Measurements from ENCODE around the gene BACH1.

The BACH1 gene

DNA sequence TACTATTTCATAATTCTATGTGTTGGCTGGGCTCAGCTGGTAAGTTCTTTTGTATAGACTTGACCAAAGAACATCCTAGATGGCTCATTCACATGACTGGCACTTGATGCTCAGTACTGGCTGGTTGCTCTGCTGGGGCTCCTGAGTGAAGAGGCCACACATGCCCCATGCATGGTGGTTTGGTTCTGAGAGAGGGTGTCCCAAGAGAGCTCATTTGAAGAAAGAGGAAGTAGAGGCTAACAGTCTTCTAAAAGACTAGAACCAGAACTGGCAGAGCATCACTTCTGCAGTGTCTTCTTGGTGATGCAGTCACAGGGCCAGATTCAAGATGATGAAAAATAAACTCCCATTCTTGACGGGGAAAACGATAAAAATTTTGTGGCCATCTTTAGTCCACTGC is 5.2 kb upstream of the BACH1 start:
- DNase-seq (ENCODE audit: low read depth) = no peak

DNA sequence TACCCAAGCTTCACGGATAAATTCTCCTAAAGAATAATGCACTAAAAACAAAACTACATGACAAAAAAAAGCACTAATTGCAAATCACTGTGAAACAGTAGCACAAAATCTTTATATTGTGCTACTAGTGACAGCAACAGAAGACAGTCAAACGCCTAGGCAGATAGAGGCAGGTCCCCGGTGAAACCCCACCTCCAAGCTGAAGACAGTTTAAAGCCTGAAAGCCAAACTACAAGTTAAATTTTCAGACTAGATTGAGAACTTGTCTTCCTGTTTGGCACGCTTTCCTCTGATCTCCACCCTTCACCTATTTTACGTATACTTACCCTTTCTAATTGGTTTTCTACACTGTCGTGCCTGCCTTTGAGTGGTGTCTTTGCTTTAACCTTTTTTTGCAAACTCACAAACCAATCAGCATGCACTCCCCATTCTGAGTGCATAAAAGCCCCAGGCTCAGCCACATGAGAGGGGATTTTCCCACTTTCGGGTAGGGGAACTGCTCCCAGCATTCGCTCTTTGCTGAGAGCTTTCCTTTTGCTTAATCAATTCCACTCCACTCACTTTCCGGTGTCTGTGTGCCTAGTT is 3.6 kb upstream of the BACH1 start:
- no peak for DNase-seq (ENCODE audit: low read depth)

DNA sequence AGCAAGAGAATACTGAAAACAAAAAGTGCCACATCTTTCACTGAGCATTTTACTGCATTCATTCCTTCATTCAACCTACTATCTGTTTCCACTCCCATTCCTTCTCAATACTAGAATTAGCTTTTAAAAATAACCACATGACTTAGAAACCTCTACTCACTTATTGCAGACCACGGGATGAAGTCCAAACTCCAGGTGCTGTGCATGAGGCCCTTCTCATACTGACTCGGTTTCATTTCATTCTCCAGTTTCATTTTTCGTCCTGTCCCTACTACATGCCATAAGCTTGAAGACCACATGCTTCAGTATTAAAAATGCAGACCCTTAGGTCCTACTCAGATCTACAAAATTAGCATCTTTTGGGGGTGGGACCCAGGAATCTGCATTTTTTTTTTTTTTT is 2.3 kb upstream of the BACH1 start:
- DNase-seq (ENCODE audit: low read depth) = no peak

DNA sequence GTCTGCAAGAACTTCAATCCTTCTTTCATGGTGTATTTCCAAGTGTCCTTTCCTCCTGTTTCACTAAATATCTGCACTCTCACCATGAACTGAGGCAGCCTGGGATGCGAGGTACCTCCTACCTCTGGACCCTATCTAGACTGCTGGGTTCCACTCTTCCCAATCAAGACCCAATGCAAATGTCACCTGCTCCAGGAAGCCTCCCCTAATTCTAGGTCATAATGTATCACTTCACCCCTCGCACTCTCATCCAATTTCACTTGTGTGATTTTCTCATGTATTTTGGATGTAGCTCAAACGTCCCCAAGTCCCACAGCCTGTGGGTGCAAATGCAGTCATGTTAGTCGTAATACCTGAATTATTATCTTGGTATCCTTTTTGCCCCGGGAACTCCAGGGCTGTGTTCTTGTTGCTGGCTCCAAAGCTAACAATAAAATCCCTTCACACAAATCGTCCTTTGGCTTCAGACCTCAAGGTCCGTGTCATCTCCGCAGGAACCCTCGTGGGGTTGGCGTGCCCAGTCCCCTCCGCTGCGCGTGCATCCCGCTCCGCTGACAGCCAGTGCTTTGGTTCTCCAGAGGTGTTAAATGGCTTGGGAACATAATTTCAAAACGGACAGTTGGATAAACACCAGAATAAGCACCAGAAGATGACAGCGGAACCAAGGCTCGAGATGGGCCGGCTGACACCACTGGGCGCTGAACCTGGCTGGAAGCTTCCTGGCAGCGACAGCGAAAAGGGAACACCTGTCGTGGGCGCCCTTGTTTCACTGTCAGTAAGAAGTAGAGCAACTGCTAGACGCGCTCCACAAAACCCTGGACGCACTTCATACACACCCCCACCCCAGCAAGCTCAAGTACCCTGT is 1.0 kb upstream of the BACH1 start:
- DNase-seq (ENCODE audit: low read depth) = no peak

DNA sequence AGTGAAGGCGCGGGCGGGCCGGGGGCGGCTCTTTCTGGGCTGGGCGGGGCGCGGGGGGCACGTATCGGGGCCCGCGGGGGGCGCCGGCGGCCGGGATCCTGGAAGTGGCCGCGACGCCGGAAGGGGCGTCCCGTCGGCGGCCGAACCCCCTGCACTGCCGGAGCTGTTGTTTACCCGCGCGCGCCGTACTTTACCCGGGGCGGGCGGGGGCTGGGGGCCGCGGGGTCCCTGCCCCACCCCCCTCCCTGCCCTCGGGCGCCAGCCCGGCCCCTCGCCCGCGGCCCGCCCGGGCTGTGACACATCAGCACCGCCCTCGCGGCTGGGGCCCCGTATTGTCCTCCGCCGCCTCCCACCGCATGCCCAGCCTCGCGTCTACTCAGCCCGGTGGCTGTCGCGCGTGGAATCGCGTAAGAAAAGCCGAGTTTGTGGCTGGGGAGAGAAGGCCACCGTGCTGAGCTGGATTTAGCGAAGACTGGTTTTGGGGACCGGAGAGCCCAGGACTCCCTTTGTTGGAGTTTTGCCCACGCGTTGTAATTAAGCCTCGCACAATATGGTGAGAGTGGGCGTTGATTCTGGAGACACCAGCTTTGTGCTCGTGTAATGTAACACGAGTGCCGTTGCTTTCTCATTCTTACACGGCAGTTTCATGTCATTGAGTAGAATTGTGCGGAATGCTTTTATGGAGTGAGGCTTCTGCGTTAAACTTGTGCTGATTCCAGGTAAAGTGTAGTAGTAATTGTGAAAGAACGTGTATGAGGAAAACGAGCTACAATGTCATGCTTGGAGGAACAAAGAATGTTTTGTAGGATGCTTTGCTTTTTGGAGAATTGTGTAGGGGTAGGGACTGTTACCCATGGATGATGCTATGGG is 559 bp downstream of the BACH1 start:
- peak; percentile 62 for DNase-seq (ENCODE audit: low read depth)

DNA sequence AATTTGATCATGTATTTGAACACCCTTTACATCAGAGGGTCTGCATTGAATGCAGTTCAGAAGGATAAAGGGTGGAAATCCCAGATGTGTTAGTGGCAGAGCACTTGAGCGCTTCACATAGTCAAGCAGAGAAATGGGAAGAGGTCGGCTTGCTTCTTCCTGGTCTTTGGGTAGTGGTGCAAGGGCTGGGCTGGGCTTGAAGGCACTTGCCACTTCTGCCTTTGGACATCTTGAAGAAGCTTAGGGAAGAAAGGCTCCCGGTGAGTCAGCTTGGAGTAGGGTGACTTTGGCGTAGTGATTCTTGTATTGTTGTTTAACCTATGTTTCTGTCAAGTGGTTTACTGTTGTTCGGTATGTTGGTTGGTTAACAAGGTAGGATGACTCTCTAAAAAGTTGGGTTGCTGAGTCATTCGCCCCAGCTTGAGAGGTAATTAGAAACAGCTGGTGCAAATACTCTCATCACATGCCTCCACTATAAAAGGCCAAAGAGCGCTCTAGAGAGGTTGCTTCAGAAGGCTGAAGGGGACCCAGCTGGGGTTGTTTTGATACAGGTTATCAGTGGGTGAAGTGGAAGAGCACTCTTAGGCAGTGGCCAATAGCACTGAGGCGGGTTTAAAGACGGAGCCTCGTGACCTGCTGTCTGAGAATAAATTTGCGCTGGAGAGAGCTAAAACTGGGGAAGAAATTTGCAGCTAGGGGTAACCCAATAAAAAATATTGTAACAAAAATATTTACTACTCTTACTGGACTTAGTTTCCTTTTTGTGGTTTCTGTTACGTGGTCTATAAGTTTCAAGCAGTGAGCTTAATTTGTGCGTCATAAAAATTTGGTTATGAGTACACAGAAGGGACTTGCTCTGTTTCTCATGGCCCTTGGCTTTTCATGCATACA is 1.4 kb downstream of the BACH1 start:
- peak; percentile 32 for DNase-seq (ENCODE audit: low read depth)

DNA sequence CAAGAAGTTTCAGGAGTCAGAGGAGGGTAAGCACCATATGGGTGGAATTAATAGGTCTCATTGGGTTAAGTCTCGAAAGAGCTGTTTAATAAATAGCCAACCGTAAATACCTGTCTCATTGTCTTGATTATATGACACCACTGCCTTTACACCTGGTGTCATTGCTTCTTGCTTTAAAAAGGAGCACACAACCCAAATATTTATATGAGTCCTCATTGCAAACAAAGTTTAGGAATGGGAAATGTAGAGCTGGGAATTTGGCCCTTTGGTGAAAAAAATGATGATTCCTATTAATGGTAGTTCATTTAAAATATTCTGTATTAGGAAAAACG is 2.1 kb downstream of the BACH1 start:
- DNase-seq (ENCODE audit: low read depth) = no peak

DNA sequence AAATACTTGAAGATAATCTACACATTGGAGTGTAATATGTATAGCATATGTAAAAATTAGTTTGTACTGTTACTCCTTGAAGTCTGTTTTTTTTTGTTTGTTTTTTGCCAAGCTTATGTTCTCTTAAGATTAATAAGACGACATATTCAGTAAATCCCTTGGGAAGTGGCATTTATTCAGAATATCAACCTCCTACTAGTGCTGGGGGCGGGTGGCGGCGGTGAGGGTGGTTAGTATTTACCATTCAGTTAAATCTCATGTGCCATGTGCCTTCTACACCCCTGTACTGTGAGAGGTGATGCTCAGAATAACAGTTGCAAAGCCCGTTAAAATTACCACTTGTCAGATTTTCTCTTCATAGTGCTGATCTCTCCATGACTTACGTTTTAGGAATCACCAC is 3.0 kb downstream of the BACH1 start:
- no peak for DNase-seq (ENCODE audit: low read depth)

DNA sequence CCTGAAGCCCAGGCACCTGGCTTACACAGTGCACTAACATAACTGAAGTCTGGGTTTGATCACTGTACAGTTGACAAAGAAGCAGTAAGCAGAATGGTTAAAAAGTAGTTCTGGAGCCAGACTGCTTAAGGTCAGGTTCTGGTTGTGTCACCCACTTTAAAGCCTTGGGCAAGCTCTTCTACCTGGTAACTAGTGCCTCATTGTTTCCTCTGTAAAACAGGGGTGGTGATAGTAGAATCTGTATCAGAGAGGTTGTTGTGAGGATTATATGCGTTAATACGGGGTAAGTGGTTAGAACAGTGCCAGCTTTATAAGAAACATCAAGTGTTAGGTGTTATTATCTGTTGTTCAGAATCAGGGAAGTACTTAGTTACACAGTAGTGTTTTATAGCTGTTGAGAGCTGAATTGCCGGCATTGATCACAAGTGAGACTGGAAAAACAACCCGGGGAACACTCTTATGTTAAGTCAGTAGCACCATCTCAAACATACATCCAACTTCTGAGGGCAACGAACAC is 3.7 kb downstream of the BACH1 start:
- DNase-seq (ENCODE audit: low read depth) = no peak

DNA sequence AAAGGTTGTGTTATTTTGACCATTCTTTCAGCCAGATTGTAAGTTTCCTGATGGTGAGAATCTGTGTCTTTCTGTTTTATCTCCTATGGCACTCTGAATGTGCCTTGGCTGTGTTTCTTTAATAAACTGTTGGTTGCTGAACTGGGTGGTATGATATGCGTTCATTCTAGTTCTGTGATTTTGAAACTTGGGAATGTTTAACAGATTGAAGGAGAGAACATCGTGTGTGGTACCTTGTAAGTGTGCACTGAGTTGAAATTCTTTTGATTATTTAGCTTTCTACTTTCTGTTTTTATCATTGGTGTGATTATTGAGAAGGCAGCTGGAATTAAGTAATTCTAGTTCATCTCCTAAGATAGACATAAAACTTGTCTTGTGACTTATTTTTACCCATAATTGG is 4.6 kb downstream of the BACH1 start:
- DNase-seq (ENCODE audit: low read depth) = no peak

DNA sequence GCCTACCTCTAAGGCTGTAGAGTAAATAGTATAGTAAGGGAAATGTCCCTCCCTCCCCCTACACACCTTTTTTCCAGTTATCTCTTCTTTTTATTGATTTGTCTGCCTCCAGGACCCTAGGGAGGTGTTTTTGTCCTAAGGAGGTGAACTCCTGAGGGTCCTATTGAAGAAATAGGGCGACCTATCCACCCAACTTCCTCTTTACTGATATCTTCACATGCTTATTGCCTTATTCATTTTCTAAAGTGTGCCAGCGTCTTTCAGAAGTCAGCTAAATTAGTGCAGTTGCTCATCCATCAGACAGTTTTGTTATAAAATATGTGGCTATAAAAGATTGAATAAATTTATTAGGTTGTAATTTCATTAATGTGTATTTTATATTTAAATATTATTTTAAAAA is 5.9 kb downstream of the BACH1 start:
- no peak for DNase-seq (ENCODE audit: low read depth)

DNA sequence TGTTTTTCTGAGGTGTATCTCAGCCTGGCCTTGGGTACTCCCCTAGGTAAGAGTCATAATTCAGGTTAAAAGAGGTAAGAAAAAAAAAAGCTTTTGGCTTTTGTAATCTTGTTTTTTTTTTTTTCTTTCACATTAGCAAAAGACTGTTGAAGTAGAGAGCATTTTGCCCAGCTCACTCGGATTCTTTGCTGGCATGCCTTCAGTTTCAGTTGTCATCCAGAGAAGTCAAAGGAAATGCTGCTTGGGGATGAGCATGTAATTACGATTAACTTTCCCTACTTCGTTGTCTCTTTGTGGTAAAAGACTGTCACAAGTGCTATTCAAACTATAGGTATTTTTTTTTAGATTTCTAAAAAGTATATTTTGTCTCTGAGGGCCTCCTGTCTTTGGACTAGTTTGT is 6.3 kb downstream of the BACH1 start:
- DNase-seq (ENCODE audit: low read depth) = no peak

DNA sequence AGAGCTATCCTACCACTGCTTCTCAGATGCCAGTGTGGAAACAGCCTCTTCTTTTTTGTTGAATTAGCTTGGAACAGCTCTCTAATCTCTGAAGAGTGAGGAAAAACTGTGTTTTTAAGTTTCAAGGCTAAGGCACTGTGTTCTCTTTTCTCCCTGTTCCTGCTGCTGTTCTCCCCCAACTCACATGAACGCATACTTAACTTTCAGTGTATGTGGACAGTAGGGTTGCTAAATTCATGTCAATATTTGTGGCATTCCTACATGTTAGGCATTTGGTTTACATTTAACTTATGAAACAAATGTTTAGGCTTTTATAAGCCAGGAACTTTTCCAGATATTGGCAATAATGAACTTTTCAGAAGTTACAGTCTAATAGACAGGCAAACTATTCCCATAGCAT is 6.8 kb downstream of the BACH1 start:
- DNase-seq (ENCODE audit: low read depth) = no peak

DNA sequence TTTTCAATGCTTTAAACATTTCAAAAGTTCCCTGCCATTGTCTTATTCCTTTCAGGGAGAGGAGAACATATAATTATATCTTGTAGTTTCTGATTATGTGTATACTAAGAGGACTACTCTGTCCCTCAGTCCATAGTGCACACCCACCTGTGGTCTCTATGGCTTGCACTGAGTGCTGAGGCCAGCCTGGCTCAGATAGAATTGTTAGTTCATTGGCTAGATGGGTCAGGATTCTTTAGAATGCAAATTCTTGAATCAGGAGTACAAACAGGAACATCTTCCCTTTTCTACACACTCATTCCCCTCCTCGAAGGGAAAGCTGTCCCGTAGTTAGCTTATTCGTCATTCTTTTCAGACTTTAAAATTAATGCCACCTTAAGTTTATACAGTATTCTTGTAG is 8.2 kb downstream of the BACH1 start:
- no peak for DNase-seq (ENCODE audit: low read depth)

DNA sequence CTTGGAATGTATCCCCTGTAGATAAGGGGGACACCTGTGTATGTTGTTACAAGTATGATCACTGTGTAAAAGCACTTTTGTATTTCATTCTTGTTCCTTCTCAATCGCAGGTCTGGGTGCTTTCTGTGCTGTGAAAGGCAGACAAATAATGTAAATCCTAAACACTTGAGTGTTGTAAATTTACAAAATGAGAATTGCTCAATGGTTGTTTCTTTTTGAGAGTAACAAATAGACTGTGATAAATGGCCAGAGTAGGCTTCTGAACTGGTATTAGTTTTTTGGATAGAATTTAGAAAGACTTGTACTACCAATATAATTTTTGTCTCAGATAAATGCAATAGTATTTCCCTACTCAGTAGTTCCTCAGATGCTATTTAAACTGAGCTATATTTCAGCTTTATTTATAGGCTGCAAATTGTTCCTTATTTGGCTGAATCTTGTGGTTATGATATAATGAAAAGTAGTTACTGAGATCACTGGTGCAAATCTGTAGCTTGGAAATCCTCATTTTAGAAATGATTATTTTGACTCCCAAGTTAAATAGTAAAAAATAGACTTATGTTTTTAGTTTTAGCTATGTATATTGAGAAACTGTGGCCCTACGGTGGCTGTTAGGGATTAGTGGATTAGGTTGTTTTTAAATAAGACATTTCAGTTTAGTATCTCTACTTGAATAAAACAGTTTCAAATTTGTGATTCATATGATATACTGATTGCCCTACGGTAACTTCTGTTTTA is 9.2 kb downstream of the BACH1 start:
- no peak for DNase-seq (ENCODE audit: low read depth)

DNA sequence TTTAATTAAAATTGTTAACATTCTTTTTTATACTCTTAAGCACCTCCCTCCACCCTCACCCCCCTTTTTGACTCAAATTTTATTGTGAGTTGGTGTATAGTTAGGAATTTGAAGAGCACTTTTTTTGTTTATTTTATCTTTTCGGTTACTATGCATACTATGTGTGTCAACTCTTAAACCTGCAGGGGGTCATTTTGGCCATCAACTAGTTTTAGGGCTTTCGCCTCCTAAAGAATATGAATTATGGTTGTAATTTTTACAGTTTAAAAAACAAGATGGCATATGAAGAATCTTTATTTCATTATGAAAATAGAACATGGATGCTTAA is 9.7 kb downstream of the BACH1 start:
- no peak for DNase-seq (ENCODE audit: low read depth)

DNA sequence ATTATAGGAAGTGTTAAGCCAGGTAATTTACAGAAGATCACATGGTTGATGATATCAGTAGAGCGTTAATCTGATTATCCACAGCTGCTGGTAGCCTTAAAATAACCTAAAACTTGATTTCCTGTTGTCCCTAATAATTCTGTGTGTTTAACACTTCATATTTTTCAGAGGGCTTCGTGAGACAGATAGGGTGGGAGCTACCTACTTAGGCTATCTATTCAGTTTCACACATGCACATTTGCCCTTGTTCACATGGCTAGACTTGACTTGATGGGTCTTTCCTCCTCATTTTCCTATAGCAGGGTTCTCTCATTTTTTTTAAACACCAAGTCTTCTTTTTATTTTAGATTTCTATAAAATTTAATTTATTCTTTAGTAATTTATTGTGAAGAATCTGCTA is 11.0 kb downstream of the BACH1 start:
- no peak for DNase-seq (ENCODE audit: low read depth)

DNA sequence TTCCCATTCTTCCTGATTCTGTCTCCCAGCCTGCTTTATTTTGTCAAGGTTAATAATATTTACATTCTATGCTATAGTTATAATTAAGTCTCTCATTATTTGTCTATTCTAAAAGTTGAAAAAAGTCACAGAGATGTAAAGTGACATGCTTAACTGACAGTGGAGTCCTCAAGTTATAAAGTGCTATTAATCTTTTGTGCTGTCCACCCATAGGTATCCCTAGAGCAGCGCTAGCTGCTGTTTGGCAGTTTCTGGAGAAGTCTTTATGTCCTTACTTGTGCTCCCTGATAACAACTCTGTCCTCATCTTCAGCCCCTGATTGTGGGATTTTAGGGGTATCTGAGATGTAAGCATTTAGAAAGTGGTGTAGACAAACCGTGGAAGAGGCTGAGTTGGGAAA is 13.1 kb downstream of the BACH1 start:
- DNase-seq (ENCODE audit: low read depth) = no peak

DNA sequence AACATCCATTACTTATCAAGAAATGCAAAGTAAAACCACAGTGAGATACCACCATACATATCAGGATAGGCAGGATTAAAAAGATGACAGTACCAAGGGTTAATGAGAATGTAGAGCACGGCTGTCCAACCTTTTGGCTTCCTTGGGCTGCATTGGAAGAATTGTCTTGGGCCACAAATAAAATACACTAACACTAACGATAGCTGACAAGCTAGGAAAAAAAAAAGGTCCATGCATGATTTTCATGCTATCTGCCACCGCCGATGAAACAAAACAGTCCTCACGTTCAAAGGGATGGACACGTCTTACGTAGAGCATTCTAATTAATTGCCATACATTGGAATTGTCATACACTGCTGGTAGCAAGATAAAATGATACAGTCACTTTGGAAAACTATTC is 14.3 kb downstream of the BACH1 start:
- DNase-seq (ENCODE audit: low read depth) = no peak

DNA sequence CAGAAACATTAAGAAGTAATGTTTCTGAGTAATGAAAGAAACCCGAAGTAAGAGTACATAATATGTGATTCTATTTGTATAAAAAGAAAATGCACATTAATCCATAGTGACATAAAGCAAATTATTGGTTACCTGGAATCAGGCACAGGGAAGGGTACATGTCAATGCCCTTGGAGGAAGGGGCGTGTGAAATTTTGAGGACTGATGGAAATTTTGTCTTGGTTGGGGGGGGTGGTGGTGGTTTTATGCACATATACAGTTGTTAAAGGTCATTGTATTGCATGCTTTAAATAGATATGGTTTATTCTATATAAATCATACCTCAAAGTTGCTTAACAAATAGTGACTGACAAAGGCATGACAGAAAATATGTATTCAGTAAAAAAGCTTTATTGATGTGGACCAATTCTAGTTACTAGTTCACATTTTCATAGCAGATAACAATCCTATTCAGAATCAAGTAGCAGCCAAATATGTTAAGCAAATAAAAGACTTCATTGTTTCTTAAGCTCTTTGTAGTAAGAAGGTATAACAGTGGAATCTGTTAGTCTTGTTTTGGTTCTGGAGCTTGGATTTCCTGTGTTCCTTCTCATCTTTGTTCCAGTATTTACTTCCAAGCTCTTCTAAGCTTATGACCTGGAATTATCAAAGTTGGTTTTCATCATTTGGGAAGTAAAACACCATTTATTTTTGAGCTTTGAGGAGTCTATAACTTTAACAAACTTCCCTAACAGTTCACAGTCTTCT is 15.1 kb downstream of the BACH1 start:
- no peak for DNase-seq (ENCODE audit: low read depth)

All from CMK (cell line).